ENCODE data around the gene SLC37A1.

SLC37A1 gene

DNA sequence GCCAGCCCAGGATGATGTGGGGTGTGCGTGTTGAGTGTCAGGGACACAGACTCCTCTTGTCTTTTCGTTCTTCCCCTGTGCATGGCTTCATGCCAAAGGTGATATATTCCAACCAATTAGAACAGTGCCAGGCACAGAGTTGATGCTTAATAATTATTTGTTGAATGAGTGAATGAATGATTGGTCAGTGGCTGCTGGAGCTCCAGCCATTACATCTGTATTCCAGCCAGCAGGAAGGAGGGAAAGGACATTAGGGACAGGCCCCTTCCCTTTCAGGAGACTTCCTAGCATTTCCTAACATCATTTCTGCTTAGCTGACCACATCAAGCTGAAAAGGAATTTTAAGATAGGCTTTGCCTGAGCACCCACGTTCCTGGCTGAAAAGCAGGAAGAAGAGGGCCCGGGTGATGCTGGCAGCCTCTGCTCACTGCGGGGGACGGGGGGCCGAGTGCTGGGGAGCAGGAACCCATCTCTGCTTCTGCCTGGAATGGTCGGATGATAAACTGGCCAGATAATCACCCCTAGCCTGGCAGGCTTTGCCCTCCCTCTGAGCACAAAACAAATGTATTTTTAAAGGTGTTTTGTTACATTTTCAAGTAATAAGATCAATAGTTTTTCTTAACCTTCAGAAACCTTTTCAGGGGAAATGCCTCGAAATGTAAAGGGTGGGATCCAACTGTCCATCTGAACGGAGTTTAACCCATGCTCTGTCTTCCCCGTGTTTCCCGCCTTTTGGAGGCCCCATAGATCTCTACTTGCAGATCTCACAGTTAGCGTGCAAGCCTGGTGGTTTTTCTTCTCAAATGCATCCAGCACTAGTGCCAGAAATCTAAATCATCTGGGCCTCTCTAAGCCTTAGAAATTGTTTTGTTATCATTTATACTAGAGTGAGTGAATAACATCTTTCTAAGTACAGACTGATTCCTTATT is 39.0 kb downstream of the SLC37A1 start:
- no peak overlapping the region for H3K4me3 ChIP-seq (ENCODE audit: low read depth, low read length)
- no peak for DNase-seq (ENCODE audit: low read depth)

DNA sequence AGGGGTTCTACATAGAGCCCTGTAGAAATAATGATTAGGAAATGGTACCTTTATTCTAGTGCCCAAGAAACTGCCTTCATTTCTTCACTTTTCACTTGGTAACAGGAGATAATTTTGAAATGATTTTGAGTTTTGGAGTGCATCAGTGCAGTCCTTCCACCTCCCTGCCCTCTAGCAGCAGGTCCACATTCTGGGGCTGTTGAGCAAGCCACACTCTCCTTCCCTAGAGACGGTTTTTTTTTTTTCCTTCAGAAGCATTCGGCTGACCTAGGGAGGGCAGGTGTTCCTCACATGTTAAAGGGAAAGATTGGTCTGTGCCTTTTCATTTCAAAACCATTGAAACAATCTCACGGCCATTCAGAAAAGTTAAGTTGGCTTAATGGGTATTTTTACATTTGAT is 39.8 kb downstream of the SLC37A1 start:
- DNase-seq (ENCODE audit: low read depth): no peak
- H3K4me3 ChIP-seq (ENCODE audit: low read depth, low read length): no peak overlapping the region
- no peak for TF ChIP-seq CTCF (IDR thresholded peaks at IDR 0.05; ENCODE audit: insufficient read depth, low read depth, low read length, missing control alignments)

More for the DNA sequence above, 39.0 kb downstream of the SLC37A1 start:
- TF ChIP-seq CTCF (IDR thresholded peaks at IDR 0.05; ENCODE audit: insufficient read depth, low read depth, low read length, missing control alignments): no peak

- DNase-seq (ENCODE audit: low read depth): no peak
- no peak overlapping the region for H3K4me3 ChIP-seq (ENCODE audit: low read depth, low read length)
- TF ChIP-seq CTCF (IDR thresholded peaks at IDR 0.05; ENCODE audit: insufficient read depth, low read depth, low read length, missing control alignments): no peak
Observed at GRCh38 chr21:42554251-42554961, 40.8 kb downstream of the SLC37A1 start.

DNA sequence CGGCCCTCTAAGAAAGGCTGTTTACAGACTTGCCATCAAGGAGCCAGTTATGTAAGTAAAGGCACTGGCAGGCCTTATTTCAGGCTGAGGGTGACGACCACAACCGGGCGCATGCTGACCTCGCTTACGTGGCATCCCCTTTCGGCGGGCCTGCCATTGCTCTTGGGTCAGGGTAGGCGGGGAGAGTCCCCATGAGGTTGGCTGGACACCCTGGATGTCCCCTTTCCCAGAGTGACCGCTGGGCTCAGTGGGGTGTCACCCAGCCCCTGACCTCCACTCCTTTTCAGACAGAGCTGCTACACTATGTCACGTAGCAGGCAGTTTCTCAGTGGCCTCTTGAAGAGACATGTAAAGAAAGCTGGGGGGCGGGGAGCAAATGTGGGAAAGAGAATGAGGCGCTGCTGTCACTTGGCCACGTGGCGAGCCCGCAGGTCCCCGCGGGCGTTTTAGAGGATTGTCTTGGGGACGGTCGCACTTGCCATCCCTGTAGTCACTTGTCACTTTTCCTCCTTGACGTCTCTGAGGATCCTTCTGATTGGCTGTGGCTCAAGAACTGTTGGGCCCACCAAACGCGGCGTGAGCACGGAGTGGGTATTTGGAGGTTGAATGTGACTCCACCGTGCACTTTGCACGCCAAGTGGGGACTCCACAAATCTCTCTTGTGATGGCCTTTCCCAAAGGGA is 42.2 kb downstream of the SLC37A1 start:
- no peak for DNase-seq (ENCODE audit: low read depth)
- no peak overlapping the region for H3K4me3 ChIP-seq (ENCODE audit: low read depth, low read length)
- no peak for TF ChIP-seq CTCF (IDR thresholded peaks at IDR 0.05; ENCODE audit: insufficient read depth, low read depth, low read length, missing control alignments)

DNA sequence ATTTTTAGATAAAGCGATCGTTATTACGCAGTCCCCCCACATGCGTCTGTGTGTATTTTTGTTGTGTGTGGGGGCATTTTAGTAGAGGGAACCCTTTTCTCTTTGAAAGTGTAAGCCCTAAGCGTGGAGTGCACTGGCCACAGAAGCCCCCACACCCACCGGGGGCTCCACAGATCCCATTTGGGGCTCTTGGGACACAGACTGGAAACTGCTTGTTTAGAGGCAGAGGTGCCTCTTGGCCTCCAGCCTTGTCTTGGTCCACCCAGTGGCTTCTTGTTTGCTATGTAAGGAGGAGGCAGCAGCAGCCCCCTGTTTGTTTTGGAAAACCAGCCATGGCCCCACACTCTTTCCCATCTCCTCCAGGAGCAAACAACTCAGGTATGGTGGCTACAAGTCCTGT is 42.8 kb downstream of the SLC37A1 start:
- no peak overlapping the region for H3K4me3 ChIP-seq (ENCODE audit: low read depth, low read length)
- DNase-seq (ENCODE audit: low read depth): no peak
- TF ChIP-seq CTCF (IDR thresholded peaks at IDR 0.05; ENCODE audit: insufficient read depth, low read depth, low read length, missing control alignments): no peak

DNA sequence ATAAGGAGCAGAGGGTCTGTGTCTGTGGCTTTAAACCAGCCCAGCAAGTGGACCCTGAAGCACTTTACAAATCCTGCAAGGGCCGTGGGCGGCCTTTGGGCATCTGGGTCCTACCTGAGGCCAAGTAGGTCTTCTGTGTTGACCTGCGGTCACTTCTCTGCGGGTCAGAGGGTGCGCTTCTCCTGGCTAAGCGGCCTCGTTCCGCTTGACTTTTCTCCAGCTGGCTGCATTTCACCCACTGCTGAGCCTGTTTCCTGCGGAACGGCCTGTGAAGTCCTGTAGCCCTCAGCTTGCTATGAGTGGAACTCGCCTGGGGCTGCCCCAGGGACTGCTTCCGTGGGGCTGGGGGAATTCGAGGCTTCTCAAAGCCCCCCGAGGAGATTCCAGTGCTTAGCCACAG is 43.3 kb downstream of the SLC37A1 start:
- H3K4me3 ChIP-seq (ENCODE audit: low read depth, low read length): no peak overlapping the region
- TF ChIP-seq CTCF (IDR thresholded peaks at IDR 0.05; ENCODE audit: insufficient read depth, low read depth, low read length, missing control alignments): no peak
- peak; percentile 67 for DNase-seq (ENCODE audit: low read depth)

All from GM12865 (cell line).